CD4-positive, alpha-beta T cell (primary cell): ENCODE data around the gene PLAC9. TPM values are rescaled to one million over a fixed set of nuclear protein-coding genes. Genes with fewer than 3 reads are reported as not detected.

Source experiments
- ATAC-seq: fragments of 200-7000 bp; cut with Tn5 transposase; one replicate; pipeline ENCODE4 v1.10.0; 2022; ENCODE audit warnings: mild to moderate bottlenecking; ENCODE audit not compliant: poor library complexity
- CTCF ChIA-PET: fragments of 350-600 bp; sonication (Branson Sonifier 250); formaldehyde crosslinking; loops from one replicate; lab custom pipeline; 2021; ENCODE audit warnings: antibody characterized with exemption, inconsistent platforms; lab: Charles Lee
- POLR2A ChIA-PET: fragments of 350-600 bp; sonication (Branson Sonifier 250); formaldehyde crosslinking; loops from one replicate; lab custom pipeline; 2021; ENCODE audit warnings: antibody characterized with exemption, inconsistent platforms; lab: Charles Lee
- DNase-seq, 14 experiments: peaks; one replicate each; pipeline ENCODE4 v3.0.0-alpha.2; 2013 to 2020; ENCODE audit warnings: mixed read lengths in 2 of 14
- H3K27ac ChIP-seq, 2 donors: one replicate each; pipeline versions ENCODE4 v1.5.1 to v1.7.0; 2013; ENCODE audit warnings: low read length in 2 of 2, low read depth in 1 of 2, mild to moderate bottlenecking in 1 of 2
- H3K27me3 ChIP-seq, 2 experiments: 1 replicate in 1 of 2; 2 replicates in 1 of 2; pipeline versions ENCODE4 v1.6.1 to v1.7.0; 2013; ENCODE audit warnings: low read length in 2 of 2, control low read depth in 1 of 2, mild to moderate bottlenecking in 1 of 2, moderate library complexity in 1 of 2; ENCODE audit not compliant: insufficient read depth in 2 of 2, control insufficient read depth in 1 of 2
- H3K36me3 ChIP-seq: one replicate; pipeline ENCODE4 v1.6.1; 2013; ENCODE audit warnings: low read length, control low read depth; ENCODE audit not compliant: insufficient read depth
- H3K4me1 ChIP-seq: one replicate; pipeline ENCODE4 v1.6.1; 2013; ENCODE audit warnings: low read length, control low read depth; ENCODE audit not compliant: insufficient read depth
- H3K4me3 ChIP-seq: one replicate; pipeline ENCODE4 v1.5.1; 2013; ENCODE audit warnings: mild to moderate bottlenecking, low read length, moderate library complexity
- H3K9me3 ChIP-seq, 2 experiments: 1 replicate in 1 of 2; 2 replicates in 1 of 2; pipeline versions ENCODE4 v1.6.1 to v1.7.0; 2013; ENCODE audit warnings: low read length in 2 of 2, mild to moderate bottlenecking in 2 of 2, control low read depth in 1 of 2, moderate library complexity in 1 of 2; ENCODE audit not compliant: control insufficient read depth in 1 of 2, insufficient read depth in 1 of 2
- H3K27ac Mint-ChIP-seq: one replicate; pipeline ENCODE4 v1.8.0; 2020; ENCODE audit warnings: mixed read lengths
- H3K27me3 Mint-ChIP-seq: one replicate; pipeline ENCODE4 v1.8.0; 2021; ENCODE audit warnings: mixed read lengths
- H3K36me3 Mint-ChIP-seq: one replicate; pipeline ENCODE4 v1.8.0; 2021; ENCODE audit warnings: low read depth, mixed read lengths
- H3K4me1 Mint-ChIP-seq: one replicate; pipeline ENCODE4 v1.8.0; 2021; ENCODE audit warnings: low read depth, mixed read lengths
- H3K4me3 Mint-ChIP-seq: one replicate; pipeline ENCODE4 v1.8.0; 2020; ENCODE audit warnings: mild to moderate bottlenecking, mixed read lengths
- H3K9me3 Mint-ChIP-seq: one replicate; pipeline ENCODE4 v1.8.0; 2020; ENCODE audit warnings: mixed read lengths
- intact Hi-C, 2 experiments: fragments of 100-400 bp; cut with DNase I in 1 of 2; cut with micrococcal nuclease in 1 of 2; formaldehyde crosslinking; loops; one replicate each; pipeline versions ENCODE4 v1.15.1 to v1.9.0; 2023 to 2025; cut with DNase I, micrococcal nuclease
- total RNA-seq, 174 experiments: library from RNA in 2 of 174; stranded (reverse) in 2 of 174; gene quantifications; one replicate each; pipeline ENCODE4 v1.2.3 and lab custom pipeline; 2021 to 2026
- TF ChIP-seq, protein P1 (sequence below): fragments of 200-600 bp; IDR thresholded peaks from one replicate; pipeline ENCODE4 v1.8.0; 2022; ENCODE audit warnings: antibody characterized with exemption, mild to moderate bottlenecking

Gene PLAC9
- total RNA-seq, 2 experiments from 2014 or later, result not detected

DNA sequence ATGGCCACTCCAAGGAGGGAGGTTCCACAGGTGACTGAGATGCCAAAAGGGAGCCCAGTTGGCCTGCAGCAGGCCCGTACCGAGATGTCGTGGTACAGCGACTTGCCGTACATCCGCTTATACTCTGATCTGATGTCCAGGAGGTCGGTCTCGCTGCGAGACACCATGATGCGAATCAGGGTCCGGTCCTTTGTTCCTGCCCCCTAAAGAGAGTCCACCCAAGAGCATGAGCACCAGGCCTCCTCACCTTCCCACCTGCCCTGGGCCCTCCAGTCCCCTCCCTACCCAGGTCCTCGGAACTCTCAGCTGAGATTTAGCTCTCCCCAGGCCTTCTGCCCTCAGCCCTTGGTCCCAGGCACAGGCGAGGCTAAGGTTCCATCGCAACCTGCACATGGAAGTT, 25.0 kb downstream of the PLAC9 start:
- H3K4me3 Mint-ChIP-seq, result no peak overlapping the region
- Histone ChIP-seq H3K4me3 (no peak overlapping the region), H3K9me3 (peaks cover 0 to 1% of the 10 kb centered on the region in 2 experiments), H3K27ac (no peak overlapping the region), H3K27me3 (no peaks in the 10 kb centered on the region), H3K36me3 (peaks cover 96% of the 10 kb centered on the region), H3K4me1 (no peaks in the 10 kb centered on the region)
- intact Hi-C loops, result no loop called here
- TF ChIP-seq, protein P1, sequence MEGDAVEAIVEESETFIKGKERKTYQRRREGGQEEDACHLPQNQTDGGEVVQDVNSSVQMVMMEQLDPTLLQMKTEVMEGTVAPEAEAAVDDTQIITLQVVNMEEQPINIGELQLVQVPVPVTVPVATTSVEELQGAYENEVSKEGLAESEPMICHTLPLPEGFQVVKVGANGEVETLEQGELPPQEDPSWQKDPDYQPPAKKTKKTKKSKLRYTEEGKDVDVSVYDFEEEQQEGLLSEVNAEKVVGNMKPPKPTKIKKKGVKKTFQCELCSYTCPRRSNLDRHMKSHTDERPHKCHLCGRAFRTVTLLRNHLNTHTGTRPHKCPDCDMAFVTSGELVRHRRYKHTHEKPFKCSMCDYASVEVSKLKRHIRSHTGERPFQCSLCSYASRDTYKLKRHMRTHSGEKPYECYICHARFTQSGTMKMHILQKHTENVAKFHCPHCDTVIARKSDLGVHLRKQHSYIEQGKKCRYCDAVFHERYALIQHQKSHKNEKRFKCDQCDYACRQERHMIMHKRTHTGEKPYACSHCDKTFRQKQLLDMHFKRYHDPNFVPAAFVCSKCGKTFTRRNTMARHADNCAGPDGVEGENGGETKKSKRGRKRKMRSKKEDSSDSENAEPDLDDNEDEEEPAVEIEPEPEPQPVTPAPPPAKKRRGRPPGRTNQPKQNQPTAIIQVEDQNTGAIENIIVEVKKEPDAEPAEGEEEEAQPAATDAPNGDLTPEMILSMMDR, result no peak
- no peaks in the 10 kb centered on the region for H3K9me3 Mint-ChIP-seq
- ATAC-seq (no peak), DNase-seq (no peak)
- peak overlapping the region; percentile 14 for H3K27ac Mint-ChIP-seq
- POLR2A ChIA-PET, result interaction anchor here (1.0 to 1.2 kb wide), 2 partner anchors 30 kb away, joined by 4 read pairs; no protein-coding TSS in a partner anchor
- H3K36me3 Mint-ChIP-seq, result peaks cover 100% of the 10 kb centered on the region
- no peaks in the 10 kb centered on the region for H3K4me1 Mint-ChIP-seq
- CTCF ChIA-PET, result interaction anchor here (1.6 kb wide), 1 partner anchor 14 kb away, joined by 3 read pairs; no protein-coding TSS in a partner anchor
- H3K27me3 Mint-ChIP-seq, result no peaks in the 10 kb centered on the region

GRCh38 chr10:80158126-80158525, 25.6 kb downstream of the PLAC9 start:
- H3K4me1 Mint-ChIP-seq, result no peaks in the 10 kb centered on the region
- CTCF ChIA-PET, result interaction anchor here (1.6 kb wide), 1 partner anchor 14 kb away, joined by 3 read pairs; no protein-coding TSS in a partner anchor
- TF ChIP-seq, protein P1, result no peak
- Histone ChIP-seq H3K4me1 (no peaks in the 10 kb centered on the region), H3K27me3 (no peaks in the 10 kb centered on the region), H3K36me3 (peaks cover 96% of the 10 kb centered on the region), H3K4me3 (no peak overlapping the region), H3K9me3 (no peaks in the 10 kb centered on the region), H3K27ac (no peak overlapping the region)
- peak overlapping the region; percentile 14 for H3K27ac Mint-ChIP-seq
- intact Hi-C loops, result no loop called here
- POLR2A ChIA-PET, result interaction anchor here (1.0 to 1.1 kb wide), 2 partner anchors 11 to 29 kb away, joined by 3 to 4 read pairs; no protein-coding TSS in a partner anchor
- no peaks in the 10 kb centered on the region for H3K27me3 Mint-ChIP-seq
- ATAC-seq (no peak), DNase-seq (no peak)
- H3K4me3 Mint-ChIP-seq, result no peak overlapping the region
- peaks cover 100% of the 10 kb centered on the region for H3K36me3 Mint-ChIP-seq
- H3K9me3 Mint-ChIP-seq, result no peaks in the 10 kb centered on the region

DNA sequence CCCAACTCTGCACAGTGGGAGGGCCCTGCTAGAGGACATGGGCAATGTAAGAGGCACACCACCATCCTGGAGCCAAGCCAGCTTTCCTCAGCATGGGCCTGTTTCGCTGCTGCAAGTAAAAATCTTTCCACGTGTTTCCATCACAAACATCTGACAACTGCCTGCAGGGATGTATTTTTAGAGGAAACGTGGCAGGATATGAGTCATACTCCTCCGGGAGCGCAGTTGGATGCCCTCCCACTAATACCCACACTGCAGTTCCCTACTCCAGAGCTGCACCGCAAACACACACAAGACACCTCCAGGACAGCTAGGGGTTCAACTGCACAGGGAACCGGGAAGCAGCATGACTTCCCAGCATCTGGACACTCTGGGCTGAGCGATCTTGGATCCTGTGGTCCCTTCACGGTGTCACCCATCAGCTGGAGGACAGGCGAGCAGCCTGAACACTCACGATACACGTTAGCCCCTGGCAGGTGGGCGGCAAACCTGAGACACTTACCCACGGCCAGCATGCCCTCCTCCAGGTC, 26.1 kb downstream of the PLAC9 start:
- TF ChIP-seq, protein P1, result no peak
- Histone ChIP-seq H3K9me3 (no peaks in the 10 kb centered on the region), H3K4me3 (no peak overlapping the region), H3K36me3 (peaks cover 96% of the 10 kb centered on the region), H3K27ac (no peak overlapping the region), H3K27me3 (no peaks in the 10 kb centered on the region), H3K4me1 (no peaks in the 10 kb centered on the region)
- H3K4me1 Mint-ChIP-seq, result no peaks in the 10 kb centered on the region
- peaks cover 100% of the 10 kb centered on the region for H3K36me3 Mint-ChIP-seq
- no peak overlapping the region for H3K4me3 Mint-ChIP-seq
- peak overlapping the region; percentile 30 for H3K27ac Mint-ChIP-seq
- ATAC-seq (no peak), DNase-seq (peak in 1 of 14 experiments; percentile 22)
- CTCF ChIA-PET, result interaction anchor here (1.6 kb wide), 1 partner anchor 15 kb away, joined by 3 read pairs; no protein-coding TSS in a partner anchor
- H3K9me3 Mint-ChIP-seq, result no peaks in the 10 kb centered on the region
- POLR2A ChIA-PET, result interaction anchor here (1.0 to 1.1 kb wide), 2 partner anchors 12 to 29 kb away, joined by 3 to 4 read pairs; no protein-coding TSS in a partner anchor
- intact Hi-C loops, result no loop called here
- H3K27me3 Mint-ChIP-seq, result no peaks in the 10 kb centered on the region
